ENCODE results near the gene GRWD1. TPM values are rescaled to one million over a fixed set of nuclear protein-coding genes. Genes with fewer than 3 reads are reported as not detected.

GRWD1 gene
- 18.8 and 40.3 TPM in 2 replicates for total RNA-seq

GRCh38 chr19:48445606-48446481 lies at the start of gene GRWD1:
GRWD1 (plus strand) TSS chr19:48445983; CDS start chr19:48446006, 23 bp downstream.

GRCh38 chr19:48455171-48455907 lies 9.6 kb downstream of the GRWD1 start, which contains the start of gene KCNJ14:
KCNJ14 (plus strand) TSS chr19:48455574; CDS start chr19:48461725, 6,151 bp downstream.

GRCh38 chr19:48469289-48469881 lies 23.6 kb downstream of the GRWD1 start, which contains the start of gene CYTH2:
CYTH2 (plus strand) TSS chr19:48469369; CDS start chr19:48469508, 139 bp downstream.

Other genes starting within 250 kb of the GRWD1 start
- 9.1 and 16.1 TPM in 2 replicates for gene CARD8, start 190.1 kb upstream of the GRWD1 start, total RNA-seq
- gene ZNF114, start 175.9 kb upstream of the GRWD1 start, total RNA-seq: 0.33 and 0.79 TPM in 2 replicates
- 73.0 and 115 TPM in 2 replicates for gene EMP3, start 120.4 kb upstream of the GRWD1 start, total RNA-seq
- gene TMEM143, start 82.0 kb upstream of the GRWD1 start, total RNA-seq: 7.0 and 11.0 TPM in 2 replicates
- not detected in 2 replicates for gene SYNGR4, start 81.6 kb upstream of the GRWD1 start, total RNA-seq
- 198 and 212 TPM in 2 replicates for gene KDELR1, start 54.4 kb upstream of the GRWD1 start, total RNA-seq
- 1.8 and 3.9 TPM in 2 replicates for gene GRIN2D, start 52.3 kb upstream of the GRWD1 start, total RNA-seq
- 0.33 and 0.79 TPM in 2 replicates for gene KCNJ14, start 9.6 kb downstream of the GRWD1 start, total RNA-seq
- 57.3 and 76.9 TPM in 2 replicates for gene CYTH2, start 23.4 kb downstream of the GRWD1 start, total RNA-seq
- gene LMTK3, start 65.9 kb downstream of the GRWD1 start, total RNA-seq: 2.1 and 2.7 TPM in 2 replicates
- 0.54 and 0.79 TPM in 2 replicates for gene SULT2B1, start 106.2 kb downstream of the GRWD1 start, total RNA-seq
- gene SPACA4, start 160.8 kb downstream of the GRWD1 start, total RNA-seq: not detected in 2 replicates
- gene FAM83E, start 169.1 kb downstream of the GRWD1 start, total RNA-seq: 0.43 and 1.2 TPM in 2 replicates
- 1,714 and 1,895 TPM in 2 replicates for gene RPL18, start 173.2 kb downstream of the GRWD1 start, total RNA-seq
- 8.2 and 9.2 TPM in 2 replicates for gene SPHK2, start 173.5 kb downstream of the GRWD1 start, total RNA-seq
- 2.1 and 5.5 TPM in 2 replicates for gene DBP, start 191.4 kb downstream of the GRWD1 start, total RNA-seq
- gene CA11, start 200.2 kb downstream of the GRWD1 start, total RNA-seq: 0.11 and 5.9 TPM in 2 replicates
- gene NTN5, start 227.0 kb downstream of the GRWD1 start, total RNA-seq: 0.11 and 0.39 TPM in 2 replicates
- gene FUT2, start 250.0 kb downstream of the GRWD1 start, total RNA-seq: under 0.01 TPM in 1 of 2 replicates, not detected in the other

All from placental epithelial cell (primary cell).